HCT116 (cell line): Measurements from ENCODE around the gene MCAM. TPM values are rescaled to one million over a fixed set of nuclear protein-coding genes. Genes with fewer than 3 reads are reported as not detected.

Source experiments
- ATAC-seq: fragments of 200-7000 bp; cut with Tn5 transposase; 2 replicates; pipeline ENCODE4 v1.9.1; 2020; ENCODE audit warnings: mild to moderate bottlenecking, moderate library complexity
- BruUV-seq: library from RNA; stranded (reverse); fragments of 400-500 nt; replicated peaks from 2 replicates; lab custom pipeline; 2021; lab: Mats Ljungman, UMichigan
- CTCF ChIA-PET: fragments of 300-600 bp; sonication (Branson Sonifier 250); formaldehyde crosslinking; loops from one replicate; lab custom pipeline; 2021; ENCODE audit warnings: antibody characterized with exemption; lab: Charles Lee
- POLR2A ChIA-PET: fragments of 300-600, 350-600 bp; sonication (Branson Sonifier 250); formaldehyde crosslinking; loops from one replicate; lab custom pipeline; 2021; ENCODE audit warnings: antibody characterized with exemption; lab: Charles Lee
- RAD21 ChIA-PET, 2 experiments: fragments of 300-600 bp; sonication (Branson Sonifier 250); formaldehyde crosslinking; loops; one replicate each; lab custom pipeline; 2023; ENCODE audit warnings: low total read pairs in 2 of 2; ENCODE audit not compliant: uncharacterized antibody in 2 of 2, unreplicated experiment in 2 of 2, low non-redundant PET in 1 of 2; lab: Charles Lee
- DNase-seq: peaks from one replicate; pipeline ENCODE4 v3.0.0-alpha.2; 2010; ENCODE audit warnings: low read depth, low spot score
- H2AFZ ChIP-seq: fragments of 200-600 bp; shearing (Covaris generic), sonication (generic); 2 replicates; pipeline ENCODE4 v1.6.1; 2017; ENCODE audit warnings: low read depth, mixed run types, mixed read lengths, antibody characterized with exemption, low read length; ENCODE audit not compliant: poor library complexity, severe bottlenecking
- H3K27ac ChIP-seq: 2 replicates; pipeline ENCODE4 v1.5.1; 2012; ENCODE audit warnings: low read depth, low read length
- H3K27me3 ChIP-seq: fragments of 200-600 bp; sonication (generic); 2 replicates; pipeline ENCODE4 v1.6.1; 2016; ENCODE audit warnings: mixed run types, low read length, mixed read lengths; ENCODE audit not compliant: insufficient read depth
- H3K36me3 ChIP-seq, 2 experiments: fragments of 200-500 bp in 1 of 2; fragments of 200-600 bp in 1 of 2; sonication (Bioruptor generic) in 1 of 2; sonication (generic) in 1 of 2; 2 replicates each; pipeline versions ENCODE4 v1.5.1 to v1.6.1; 2014 to 2016; ENCODE audit warnings: low read length in 2 of 2, inconsistent platforms in 1 of 2, mixed read lengths in 1 of 2, mixed run types in 1 of 2; ENCODE audit not compliant: insufficient read depth in 2 of 2, control insufficient read depth in 1 of 2
- H3K4me1 ChIP-seq, 2 experiments: fragments of 200-600 bp in 1 of 2; sonication (generic) in 1 of 2; 2 replicates each; pipeline versions ENCODE4 v1.5.1 to v1.6.1; 2012 to 2017; ENCODE audit warnings: low read length in 2 of 2, inconsistent platforms in 1 of 2, mild to moderate bottlenecking in 1 of 2, mixed read lengths in 1 of 2, mixed run types in 1 of 2, moderate library complexity in 1 of 2; ENCODE audit not compliant: insufficient read depth in 2 of 2, control insufficient read depth in 1 of 2
- H3K4me2 ChIP-seq: fragments of 200-600 bp; sonication (generic); 2 replicates; pipeline ENCODE4 v1.6.1; 2017; ENCODE audit warnings: mixed run types, low read length, mixed read lengths
- H3K4me3 ChIP-seq, 2 experiments: fragments of 200-600 bp in 1 of 2; sonication (generic) in 1 of 2; replicated peaks in 1 of 2; 2 replicates each; pipeline ENCODE4 v1.5.1; 2011 to 2016; ENCODE audit warnings: low read length in 2 of 2, control low read depth in 1 of 2, low read depth in 1 of 2, mild to moderate bottlenecking in 1 of 2, mixed read lengths in 1 of 2, mixed run types in 1 of 2
- H3K79me2 ChIP-seq: fragments of 200-600 bp; sonication (generic); 2 replicates; pipeline ENCODE4 v1.6.1; 2017; ENCODE audit warnings: mild to moderate bottlenecking, mixed run types, low read length, moderate library complexity, mixed read lengths; ENCODE audit not compliant: insufficient read depth
- H3K9ac ChIP-seq: fragments of 200-600 bp; sonication (generic); 2 replicates; pipeline ENCODE4 v1.6.1; 2016; ENCODE audit warnings: low read length, mixed read lengths
- H3K9me2 ChIP-seq: fragments of 200-600 bp; sonication (generic), shearing (Covaris generic); 2 replicates; pipeline ENCODE4 v1.6.1; 2017; ENCODE audit warnings: mixed run types, mild to moderate bottlenecking, moderate library complexity; ENCODE audit not compliant: insufficient read depth
- H3K9me3 ChIP-seq, 2 experiments: fragments of 200-500 bp in 1 of 2; fragments of 200-600 bp in 1 of 2; sonication (Bioruptor generic) in 1 of 2; sonication (generic) in 1 of 2; 2 replicates each; pipeline ENCODE4 v1.6.1; 2014 to 2017; ENCODE audit warnings: low read length in 2 of 2, mixed read lengths in 2 of 2, inconsistent platforms in 1 of 2, low read depth in 1 of 2, mild to moderate bottlenecking in 1 of 2, mixed run types in 1 of 2, moderate library complexity in 1 of 2; ENCODE audit not compliant: control insufficient read depth in 1 of 2, insufficient read depth in 1 of 2
- H4K20me1 ChIP-seq: fragments of 200-600 bp; sonication (generic), shearing (Covaris generic); 2 replicates; pipeline ENCODE4 v1.6.1; 2017; ENCODE audit warnings: mixed run types, mild to moderate bottlenecking, moderate library complexity; ENCODE audit not compliant: insufficient read depth
- CBX3 ChIP-seq: IDR thresholded peaks from 2 replicates; pipeline ENCODE4 v1.6.1; 2012; ENCODE audit warnings: low read depth
- RAD21 ChIP-seq: IDR thresholded peaks from 2 replicates; pipeline ENCODE4 v1.6.1; 2012; ENCODE audit warnings: low read depth, mild to moderate bottlenecking
- REST ChIP-seq: IDR thresholded peaks from 2 replicates; pipeline ENCODE4 v1.6.1; 2012; ENCODE audit warnings: low read depth
- ZBTB33 ChIP-seq: IDR thresholded peaks from 2 replicates; pipeline ENCODE4 v1.6.1; 2011; ENCODE audit warnings: mild to moderate bottlenecking, low read length, moderate library complexity; ENCODE audit not compliant: insufficient replicate concordance; ENCODE audit errors: extremely low read depth
- intact Hi-C: fragments of 100-400 bp; cut with micrococcal nuclease; formaldehyde crosslinking; loops from 2 replicates; pipeline ENCODE4 v1.10.0; 2022
- total RNA-seq: library from RNA; stranded (reverse); gene quantifications from one replicate; pipeline ENCODE4 v1.2.1, GENCODE V29; 2021; ENCODE audit not compliant: unreplicated experiment

Gene MCAM
- total RNA-seq, 1 experiment from 2014 or later = 17.4 TPM

DNA sequence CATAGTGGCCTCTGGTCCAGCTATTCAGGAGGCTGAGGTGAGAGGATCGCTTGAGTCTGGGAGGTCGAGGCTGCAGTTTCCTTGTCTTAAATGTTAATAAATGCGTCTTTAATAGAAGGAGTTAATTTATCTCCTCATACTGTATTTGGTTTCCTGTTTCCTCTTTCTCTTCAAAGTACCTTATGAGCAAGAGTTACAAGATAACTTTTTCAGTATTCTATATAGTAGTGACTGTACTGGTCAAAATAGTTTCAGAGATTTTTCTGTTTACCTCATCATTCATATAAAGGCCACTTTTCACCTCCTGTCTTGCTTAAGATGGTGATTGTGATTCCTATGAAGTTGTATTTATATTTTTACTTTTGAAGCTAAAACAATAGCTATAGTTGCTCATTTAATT, 50.9 kb downstream of the MCAM start (continued):
- TF ChIP-seq ZBTB33 = no peak
- no peak for TF ChIP-seq CBX3

GRCh38 chr11:119263352-119263940, 53.5 kb downstream of the MCAM start:
- H3K9ac ChIP-seq = no peak overlapping the region
- H3K36me3 ChIP-seq = no peaks in the 10 kb centered on the region
- peaks cover 61% of the 10 kb centered on the region for H3K79me2 ChIP-seq
- no peaks in the 10 kb centered on the region for H3K4me1 ChIP-seq
- intact Hi-C loops = no loop called here
- H3K9me2 ChIP-seq = no peaks in the 10 kb centered on the region
- no peak overlapping the region for H3K4me2 ChIP-seq
- TF ChIP-seq CBX3 = no peak
- TF ChIP-seq REST = no peak
- TF ChIP-seq RAD21 = no peak
- ChIA-PET POLR2A (no interaction called here), CTCF (no interaction called here), RAD21 (no interaction called here)
- no peaks in the 10 kb centered on the region for H3K27me3 ChIP-seq
- peaks cover 9% of the 10 kb centered on the region; the same call in 1 of the 2 replicates for H4K20me1 ChIP-seq
- H3K27ac ChIP-seq = no peak overlapping the region
- no peak overlapping the region for H2AFZ ChIP-seq
- DNase-seq (no peak), ATAC-seq (no peak)
- H3K4me3 ChIP-seq = no peak overlapping the region
- no TSS peak for BruUV-seq
- H3K9me3 ChIP-seq = no peaks in the 10 kb centered on the region
